GM21360 (cell line): ENCODE results near the gene GPR152.

Source experiments
- ATAC-seq: cut with Tn5 transposase; IDR thresholded peaks from one replicate; pipeline ENCODE4 v1.9.1; 2021; ENCODE audit warnings: mild to moderate bottlenecking, moderate library complexity; ENCODE audit not compliant: unreplicated experiment

The GPR152 gene, protein sequence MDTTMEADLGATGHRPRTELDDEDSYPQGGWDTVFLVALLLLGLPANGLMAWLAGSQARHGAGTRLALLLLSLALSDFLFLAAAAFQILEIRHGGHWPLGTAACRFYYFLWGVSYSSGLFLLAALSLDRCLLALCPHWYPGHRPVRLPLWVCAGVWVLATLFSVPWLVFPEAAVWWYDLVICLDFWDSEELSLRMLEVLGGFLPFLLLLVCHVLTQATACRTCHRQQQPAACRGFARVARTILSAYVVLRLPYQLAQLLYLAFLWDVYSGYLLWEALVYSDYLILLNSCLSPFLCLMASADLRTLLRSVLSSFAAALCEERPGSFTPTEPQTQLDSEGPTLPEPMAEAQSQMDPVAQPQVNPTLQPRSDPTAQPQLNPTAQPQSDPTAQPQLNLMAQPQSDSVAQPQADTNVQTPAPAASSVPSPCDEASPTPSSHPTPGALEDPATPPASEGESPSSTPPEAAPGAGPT

DNA sequence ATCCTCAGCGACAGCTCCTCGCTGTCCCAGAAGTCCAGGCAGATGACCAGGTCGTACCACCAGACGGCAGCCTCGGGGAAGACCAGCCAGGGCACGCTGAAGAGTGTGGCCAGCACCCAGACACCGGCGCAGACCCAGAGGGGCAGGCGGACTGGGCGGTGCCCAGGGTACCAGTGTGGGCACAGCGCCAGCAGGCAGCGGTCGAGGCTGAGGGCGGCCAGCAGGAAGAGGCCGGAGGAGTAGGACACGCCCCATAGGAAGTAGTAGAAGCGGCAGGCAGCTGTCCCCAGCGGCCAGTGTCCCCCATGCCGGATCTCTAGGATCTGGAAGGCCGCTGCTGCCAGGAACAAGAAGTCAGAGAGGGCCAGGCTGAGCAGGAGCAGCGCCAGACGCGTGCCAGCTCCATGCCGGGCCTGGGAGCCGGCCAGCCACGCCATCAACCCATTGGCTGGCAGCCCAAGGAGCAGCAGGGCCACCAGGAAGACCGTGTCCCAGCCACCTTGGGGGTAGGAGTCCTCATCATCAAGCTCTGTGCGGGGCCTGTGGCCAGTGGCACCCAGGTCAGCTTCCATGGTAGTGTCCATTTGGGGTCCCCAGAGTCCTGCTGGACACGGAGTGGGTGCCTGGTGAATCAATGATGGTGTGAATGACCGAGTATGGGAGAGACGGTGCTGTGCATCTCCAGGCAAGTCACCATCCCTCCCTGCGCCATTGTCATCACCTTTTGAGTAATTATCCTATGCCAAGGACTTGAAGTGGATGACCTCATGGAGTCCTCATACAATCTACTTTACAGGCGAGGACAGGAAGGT, at the start of gene GPR152:
TSS of gene GPR152 (minus strand) at position 589 of the 812 bp plus-strand sequence. CDS start at position 584, 5 bp downstream.
- no peak for ATAC-seq

DNA sequence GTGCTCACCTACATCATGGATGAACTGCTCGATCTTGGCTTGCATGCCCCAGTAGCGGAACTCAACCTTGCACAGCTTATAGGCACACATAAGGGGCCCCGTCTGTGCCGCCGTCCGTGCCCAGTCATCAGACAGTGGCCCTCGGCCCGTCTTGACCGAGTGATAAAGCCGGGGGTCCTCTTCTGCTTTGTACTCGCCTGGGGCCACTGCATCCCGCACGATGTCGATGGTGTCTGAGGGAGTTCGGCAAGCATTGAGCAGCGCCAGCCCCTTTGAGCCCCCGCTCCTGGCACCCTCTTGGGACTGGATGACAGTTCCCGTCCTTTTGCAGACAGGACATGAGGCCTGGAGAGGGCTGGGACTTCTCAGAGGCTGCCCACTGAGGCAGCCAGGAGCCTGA, 49.3 kb upstream of the GPR152 start:
- no peak for ATAC-seq

DNA sequence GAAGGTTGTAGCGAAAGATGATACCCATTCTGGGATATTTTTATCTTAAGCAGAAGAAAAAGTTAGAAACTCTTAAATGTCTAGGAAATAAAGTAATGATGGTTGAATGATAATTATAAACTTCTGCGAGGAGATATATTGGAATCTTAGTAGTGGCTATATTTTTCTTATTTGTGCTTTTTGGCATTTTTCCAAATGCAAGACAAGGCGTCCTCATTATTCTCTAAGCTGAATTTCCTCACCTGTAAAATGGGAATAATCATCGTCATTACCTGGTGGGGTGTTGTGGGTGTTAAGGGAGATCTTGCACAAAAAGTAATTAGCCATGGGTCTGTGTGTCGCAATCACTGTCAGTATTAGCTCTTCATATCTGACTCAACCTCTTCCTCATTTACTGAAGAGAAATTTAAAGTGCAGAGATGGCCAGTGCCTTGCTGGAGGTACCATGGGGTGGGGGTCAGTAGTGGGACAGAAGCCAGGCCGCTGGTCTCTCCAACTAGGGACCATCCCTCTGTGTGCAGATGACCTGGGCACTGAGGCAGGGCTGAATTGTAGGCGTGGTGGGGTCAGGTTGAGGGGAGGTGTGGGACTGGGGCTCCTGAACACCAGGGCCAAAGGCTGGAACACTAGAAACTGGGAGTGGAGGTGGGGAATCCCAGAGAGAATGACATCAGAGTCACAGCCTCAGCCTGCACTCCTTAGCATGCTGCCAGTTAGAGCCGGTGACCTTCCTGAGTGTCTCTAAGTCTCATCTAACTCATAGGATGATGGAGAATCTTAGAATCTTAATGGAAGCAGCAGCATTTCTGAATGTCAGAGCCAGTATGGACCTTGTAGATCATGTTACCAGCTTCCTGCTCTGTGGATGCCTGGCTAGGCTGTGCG, 48.5 kb upstream of the GPR152 start:
- no peak for ATAC-seq

DNA sequence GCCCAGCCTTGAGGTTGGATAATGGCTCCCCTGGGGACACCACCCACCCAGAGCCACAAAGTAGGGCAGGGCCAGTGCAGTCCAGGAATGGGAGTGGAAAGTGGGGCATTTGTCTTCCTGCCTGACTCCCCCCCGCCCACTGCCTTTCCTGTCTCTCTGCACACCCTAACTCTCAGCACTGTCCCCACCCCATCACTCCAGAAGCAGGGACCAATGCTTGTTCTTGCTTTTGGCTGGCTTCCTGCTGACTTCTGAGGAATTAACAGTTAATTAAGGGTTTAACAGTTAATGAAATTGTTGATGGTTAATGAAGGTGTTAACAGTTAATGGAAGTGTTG, 47.9 kb upstream of the GPR152 start:
- no peak for ATAC-seq

DNA sequence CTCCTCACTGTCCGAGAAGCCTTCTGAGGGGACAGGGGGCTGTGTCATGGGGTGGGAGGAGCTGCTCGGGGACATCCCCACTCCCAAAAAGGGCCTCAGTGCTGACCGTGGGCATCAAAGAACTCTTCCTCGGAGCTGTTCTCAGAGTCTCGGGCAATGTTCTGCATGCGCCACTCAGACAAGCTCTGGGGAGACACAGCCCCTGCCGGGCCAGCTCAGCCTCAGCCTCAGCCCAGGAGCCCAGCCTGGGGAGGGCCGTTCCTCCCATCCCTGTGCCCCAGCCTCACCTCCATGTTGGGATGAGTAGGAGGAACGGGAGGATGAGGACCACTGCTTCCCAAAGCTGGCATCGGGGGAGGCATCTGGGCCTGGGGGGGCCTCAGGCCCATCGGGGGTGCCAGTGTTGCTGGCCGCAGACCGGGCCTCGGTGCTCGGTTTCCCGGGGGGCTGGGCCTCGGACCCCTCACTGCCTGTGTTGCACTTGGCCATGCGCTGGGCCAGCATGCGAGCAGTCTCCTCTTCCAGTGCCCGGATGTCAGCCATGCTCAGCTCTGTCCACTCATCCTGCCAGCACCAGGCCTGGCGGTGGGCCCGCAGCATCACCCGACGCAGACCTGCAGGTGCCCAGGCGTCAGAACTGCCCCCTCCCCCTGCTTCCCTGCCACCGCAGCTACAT, 47.4 kb upstream of the GPR152 start:
- ATAC-seq: no peak

DNA sequence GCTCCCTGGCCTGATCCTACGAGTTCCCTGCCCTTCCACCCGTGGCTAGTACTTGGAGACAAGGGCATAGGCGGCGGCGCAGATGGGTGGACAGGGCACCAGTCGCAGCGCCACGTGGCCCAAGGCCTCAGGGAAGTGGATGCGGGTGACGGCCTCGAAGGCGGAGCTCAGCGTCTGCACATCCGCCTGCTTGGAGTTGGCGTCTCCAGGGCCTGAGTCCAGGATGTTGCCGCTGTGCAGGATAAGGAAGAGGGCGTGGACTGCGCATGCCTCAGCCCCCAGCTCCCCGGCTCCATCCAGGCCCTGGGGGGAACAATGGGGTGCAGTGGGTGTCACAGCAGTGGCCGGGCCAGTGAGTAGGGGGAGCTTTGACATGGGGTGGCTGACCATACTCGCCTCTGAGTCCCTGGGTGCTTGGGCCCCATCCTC, 46.0 kb upstream of the GPR152 start:
- no peak for ATAC-seq

DNA sequence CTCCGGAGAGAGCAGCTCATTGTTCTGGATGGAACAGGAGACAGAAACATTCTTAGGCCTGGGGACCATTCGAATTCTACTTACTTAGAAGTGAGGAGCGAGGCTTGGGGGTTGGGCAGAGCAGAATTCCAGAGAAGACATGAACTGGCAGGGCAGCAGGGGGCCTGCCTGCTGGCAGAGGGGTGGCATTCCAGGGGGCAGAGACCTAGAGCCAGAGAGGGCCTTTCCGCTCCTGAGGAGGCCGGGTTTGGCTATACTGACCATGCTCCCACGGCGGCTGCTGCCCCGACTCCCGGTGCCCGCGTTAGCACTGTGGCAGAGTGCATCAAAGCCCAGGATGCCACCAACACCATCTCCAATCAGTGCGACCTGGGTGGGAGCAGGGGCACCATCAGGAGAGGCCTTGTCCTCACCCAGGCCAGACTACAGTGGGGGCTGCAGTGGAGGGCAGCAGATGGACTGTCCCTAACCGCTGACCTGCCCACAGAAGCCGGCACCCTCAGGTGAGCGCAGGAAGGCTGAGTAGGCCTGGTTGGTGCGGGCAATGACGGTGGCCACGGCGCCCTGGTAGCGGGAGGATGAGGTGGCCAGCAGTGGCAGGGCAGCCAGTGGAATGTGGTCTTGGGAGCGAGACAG, 45.2 kb upstream of the GPR152 start:
- ATAC-seq: no peak

DNA sequence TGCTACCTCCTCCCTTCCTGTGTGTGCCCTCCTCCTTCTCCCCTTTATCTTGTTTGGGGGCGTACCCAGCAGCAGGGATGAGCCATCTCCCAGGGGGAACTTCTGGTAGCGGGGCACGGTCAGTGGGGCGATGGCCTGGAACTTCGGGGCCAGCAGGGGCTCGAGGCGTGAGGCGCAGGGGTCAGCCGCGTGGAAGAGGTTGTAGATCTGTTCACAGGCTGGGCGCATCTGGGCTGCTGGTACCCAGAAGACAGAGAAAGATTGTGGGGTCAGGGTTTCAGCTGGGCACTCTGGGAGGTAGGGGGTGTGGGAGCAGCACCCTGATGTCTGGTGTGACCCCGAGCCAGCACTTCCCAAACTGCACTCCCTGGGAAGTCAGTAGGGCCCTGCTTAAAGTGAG, 43.6 kb upstream of the GPR152 start:
- ATAC-seq: no peak

DNA sequence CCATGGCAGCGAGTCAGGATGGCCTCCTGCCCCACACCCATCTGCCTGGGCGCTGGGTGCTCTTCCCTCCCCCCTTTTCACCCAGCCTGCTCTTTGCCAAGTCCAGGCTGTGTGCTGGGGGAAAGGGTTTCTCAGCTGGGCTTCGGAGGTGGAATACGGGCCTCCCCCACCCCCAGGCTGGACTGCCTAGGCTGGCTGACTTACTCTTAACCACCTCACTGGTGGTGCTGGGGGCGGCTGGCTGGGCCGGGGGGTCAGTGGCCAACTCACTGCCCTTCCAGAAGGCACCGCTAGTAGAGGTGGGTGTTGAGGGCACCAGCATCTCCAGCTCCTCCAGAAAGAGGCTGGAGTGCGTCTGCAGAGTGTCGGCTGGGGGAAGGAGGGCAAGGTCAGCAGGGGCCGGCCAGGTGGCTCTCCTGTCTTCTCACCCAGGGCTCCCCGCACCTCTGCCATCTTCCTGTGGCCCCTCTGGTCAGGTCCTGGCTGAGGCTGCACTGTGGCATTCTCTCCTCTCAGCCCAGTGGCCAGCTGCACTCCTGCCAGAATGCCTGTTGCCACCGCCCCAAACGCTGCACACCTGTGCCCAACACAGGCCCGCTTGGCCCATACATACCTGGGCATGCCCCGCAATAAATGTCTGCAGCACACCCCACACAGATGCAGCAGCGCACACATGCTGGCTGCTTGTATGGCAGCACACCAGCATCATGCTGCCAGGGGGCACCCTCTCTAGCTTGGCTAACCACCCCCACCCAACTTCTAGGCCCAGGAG, 42.9 kb upstream of the GPR152 start:
- ATAC-seq: no peak

DNA sequence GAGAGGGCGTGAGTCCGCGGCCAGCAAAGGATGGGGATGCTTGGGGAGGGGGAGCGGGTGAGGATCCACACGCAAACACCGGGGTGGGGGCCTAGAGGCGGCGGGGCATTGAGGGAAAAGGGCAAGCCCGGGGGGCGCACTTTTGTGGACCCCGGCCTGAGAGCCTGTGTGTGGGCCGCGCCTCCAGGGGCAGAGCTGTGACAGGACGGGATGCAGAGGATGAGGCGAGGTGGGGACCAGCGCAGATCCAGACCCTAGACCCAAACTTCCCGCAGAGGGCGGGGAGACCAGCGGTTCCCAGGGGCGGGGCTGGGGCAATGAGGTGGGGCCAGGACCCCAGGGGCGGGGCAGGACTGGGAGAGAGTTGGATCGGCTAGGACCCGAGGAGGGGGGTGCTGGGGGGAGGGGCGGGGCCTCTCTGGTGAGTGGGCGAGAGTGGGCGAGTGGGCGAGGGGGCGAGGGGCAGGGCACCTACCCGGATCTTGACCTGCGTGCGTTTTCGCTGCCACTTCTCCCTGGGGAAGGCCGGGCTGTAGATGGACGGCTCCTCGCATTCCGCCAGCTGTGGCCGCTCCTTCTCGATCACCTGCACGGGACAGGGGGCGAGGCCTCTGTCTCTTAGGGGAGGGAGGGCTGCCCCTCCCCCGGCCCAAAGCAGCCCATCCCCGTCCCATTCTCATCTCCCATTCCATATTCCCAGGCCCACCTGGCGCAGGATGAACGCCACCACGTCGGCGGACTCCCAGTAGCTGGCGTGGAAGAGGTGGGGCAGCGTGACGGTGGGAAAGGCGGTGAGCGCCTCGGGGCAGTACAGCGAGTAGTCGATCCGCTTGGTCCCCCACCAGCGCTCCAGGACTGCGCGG, 42.1 kb upstream of the GPR152 start:
- no peak for ATAC-seq

DNA sequence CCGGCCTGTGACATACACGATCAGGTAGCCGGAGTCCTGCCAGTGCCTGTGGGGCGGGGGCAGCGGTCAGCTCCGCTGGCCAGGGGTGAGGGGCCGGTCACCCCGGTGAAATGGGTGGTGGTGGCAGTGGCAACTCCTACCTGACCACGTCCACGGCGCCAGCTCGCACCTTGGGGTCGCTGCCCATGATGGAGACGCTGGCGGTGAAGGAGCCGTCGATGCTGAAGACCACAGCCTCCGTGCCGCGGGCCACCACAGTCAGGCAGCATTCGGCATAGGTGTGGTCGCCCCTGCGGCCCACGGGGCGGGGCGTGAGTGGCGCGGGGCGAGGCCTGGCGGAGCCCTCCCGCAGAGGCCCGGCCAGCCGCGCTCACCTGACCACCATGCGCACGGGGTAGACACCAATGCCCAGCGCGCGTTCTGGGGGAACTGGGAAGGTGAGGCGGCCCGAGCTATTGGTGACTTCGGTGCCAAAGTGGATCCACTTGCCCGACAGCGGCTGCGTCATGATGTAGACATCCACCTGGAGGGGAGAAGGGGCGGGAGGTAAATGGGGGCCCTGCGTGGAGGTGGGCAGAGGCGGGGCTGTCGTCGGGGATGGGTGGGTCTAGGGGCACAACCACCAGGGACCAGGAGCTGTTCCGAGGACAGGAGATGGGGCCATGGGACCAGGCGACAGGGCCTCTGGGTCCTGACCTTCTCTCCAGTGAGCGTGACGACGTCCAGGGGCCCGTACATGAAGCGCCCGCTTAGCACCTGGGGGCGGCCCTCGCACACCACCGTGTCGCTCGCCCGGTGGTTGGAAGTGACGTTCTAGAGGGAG, 41.2 kb upstream of the GPR152 start:
- ATAC-seq: no peak

DNA sequence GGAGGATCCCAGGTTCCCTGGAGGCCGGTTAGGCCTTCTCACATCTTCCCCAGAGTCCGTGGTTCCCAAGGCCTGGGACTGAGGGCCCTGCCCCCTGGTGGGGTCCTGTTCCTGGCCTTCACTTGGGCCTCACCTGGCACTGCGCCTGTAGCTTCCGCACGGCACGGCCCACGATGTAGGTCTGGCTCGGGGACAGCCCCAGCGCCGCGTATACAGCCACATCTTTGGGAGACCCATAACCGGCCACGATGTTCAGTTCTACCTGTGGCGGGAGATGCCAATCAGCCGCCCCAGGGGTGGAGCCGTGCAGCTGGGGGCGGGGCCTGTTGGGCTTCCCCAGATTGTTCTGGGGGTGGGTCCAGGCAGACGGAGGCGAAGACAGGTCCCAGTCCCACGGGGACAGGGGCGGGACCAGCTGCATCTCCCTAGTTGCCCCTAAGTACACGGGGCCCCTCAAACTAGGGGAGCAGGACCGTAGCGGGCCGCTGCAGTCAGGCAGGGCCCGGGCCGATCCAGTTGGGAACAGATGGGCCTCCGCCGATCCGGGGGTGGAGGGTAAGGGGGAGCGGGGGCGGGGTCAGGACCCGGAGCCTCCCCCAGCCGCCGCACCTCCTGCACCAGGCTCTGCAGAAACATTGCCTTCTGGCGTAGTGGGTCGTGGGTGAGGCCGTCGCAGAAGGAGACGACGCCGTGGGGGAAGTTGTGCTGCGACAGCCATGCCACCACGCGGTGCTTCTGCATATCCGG, 40.4 kb upstream of the GPR152 start:
- no peak for ATAC-seq

DNA sequence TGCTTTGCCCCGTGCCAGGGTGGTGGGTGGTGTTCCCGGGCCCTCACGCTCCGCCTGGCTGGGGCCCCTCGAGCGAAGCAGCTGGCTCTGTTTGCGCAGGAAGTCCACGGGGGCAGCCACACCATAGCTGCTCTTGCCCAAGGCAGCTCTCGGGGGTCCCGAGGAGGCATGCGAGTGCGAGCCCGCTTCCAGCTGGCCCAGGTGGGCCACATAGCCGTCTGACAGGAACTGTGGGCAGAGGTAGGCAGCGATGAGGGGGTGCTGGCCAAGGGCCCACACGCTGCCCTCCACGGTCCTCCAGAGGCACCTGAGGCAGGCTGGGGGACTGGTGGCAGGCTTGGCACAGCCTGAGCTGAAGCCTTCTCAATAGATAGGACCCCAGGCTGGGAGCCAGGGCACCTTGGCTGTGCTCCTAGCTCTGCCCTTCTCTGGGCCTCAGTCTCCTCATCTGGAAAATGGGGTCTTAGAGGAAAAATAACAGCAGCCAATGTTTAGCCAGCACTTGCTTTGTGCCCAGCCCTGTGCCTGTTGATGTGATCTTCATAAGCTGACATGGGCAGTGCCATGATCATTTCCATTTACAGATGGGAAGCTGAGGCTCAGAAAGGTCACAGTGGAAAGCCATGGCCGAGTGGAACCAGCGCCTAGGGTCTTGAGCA, 39.7 kb upstream of the GPR152 start:
- no peak for ATAC-seq

DNA sequence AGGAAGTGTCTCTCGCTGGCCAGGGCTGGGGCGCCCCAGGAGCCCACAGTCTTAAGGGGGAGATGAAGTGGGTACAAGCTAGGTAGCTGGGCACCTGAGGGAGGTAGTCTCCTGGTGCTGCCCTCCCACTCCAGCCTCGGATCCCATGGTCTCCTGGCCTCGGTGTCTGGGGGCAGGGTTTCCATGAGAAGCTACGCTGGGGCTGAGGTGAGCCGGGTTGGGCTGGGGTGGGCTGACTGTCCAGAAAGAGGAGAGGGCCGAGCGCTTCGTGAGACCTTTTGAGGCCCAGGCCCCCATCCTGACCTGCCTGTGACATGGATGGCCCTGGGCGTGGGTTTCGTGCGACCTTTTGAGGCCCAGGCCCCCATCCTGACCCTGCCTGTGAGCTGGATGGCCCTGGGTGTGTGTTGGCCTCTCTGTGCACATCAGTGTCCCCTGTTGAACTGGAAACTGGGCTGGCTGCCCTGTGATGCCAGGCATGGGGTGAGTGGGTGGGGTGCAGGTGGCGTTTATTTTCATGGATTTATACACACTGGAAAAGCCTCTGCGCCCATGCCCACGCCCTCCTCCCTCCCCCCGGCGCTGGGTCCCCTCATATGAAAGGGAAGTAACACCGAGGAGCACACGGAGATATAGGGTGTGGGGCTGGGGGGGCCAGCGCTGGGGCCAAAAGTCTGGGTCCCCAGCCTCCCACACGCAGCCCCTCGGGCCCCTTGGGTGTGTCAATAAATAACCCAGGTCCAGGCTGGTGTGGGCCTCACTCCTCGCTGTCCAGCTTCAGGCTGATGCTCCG, 38.9 kb upstream of the GPR152 start:
- no peak for ATAC-seq

DNA sequence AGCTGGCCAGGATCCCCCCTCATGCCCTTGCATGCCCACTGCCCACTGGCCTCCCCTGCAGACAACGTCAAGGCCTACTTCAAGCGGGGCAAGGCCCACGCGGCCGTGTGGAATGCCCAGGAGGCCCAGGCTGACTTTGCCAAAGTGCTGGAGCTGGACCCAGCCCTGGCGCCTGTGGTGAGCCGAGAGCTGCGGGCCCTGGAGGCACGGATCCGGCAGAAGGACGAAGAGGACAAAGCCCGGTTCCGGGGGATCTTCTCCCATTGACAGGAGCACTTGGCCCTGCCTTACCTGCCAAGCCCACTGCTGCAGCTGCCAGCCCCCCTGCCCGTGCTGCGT, 38.2 kb upstream of the GPR152 start:
- no peak for ATAC-seq
